ENCODE measurements around the gene CCDC3.
A peak's percentile ranks its signal among the peaks of the same experiment; 100 is the strongest.

The CCDC3 gene

GRCh38 chr10:12922117-12922900 is 79.2 kb downstream of the CCDC3 start:
- no peak for DNase-seq (ENCODE audit: low read depth)

GRCh38 chr10:12921163-12921562 is 80.3 kb downstream of the CCDC3 start:
- DNase-seq (ENCODE audit: low read depth) = no peak

GRCh38 chr10:12919574-12919973 is 81.9 kb downstream of the CCDC3 start:
- DNase-seq (ENCODE audit: low read depth) = no peak

- DNase-seq (ENCODE audit: low read depth) = no peak
These were observed 84.9 kb downstream of the CCDC3 start for GRCh38 chr10:12916587-12916986.

- DNase-seq (ENCODE audit: low read depth) = no peak
These were observed 85.8 kb downstream of the CCDC3 start for GRCh38 chr10:12915637-12916168.

GRCh38 chr10:12914111-12914510 is 87.4 kb downstream of the CCDC3 start:
- no peak for DNase-seq (ENCODE audit: low read depth)

GRCh38 chr10:12911795-12912194 is 89.7 kb downstream of the CCDC3 start:
- DNase-seq (ENCODE audit: low read depth) = no peak

- DNase-seq (ENCODE audit: low read depth) = no peak
These were observed 90.7 kb downstream of the CCDC3 start for GRCh38 chr10:12910835-12911234.

- no peak for DNase-seq (ENCODE audit: low read depth)
These were observed 91.7 kb downstream of the CCDC3 start for GRCh38 chr10:12909836-12910185.

GRCh38 chr10:12909182-12909835 is 92.2 kb downstream of the CCDC3 start:
- no peak for DNase-seq (ENCODE audit: low read depth)

- no peak for DNase-seq (ENCODE audit: low read depth)
These were observed 92.7 kb downstream of the CCDC3 start for GRCh38 chr10:12908773-12909172.

GRCh38 chr10:12907656-12908055 is 93.9 kb downstream of the CCDC3 start:
- DNase-seq (ENCODE audit: low read depth) = no peak

GRCh38 chr10:12906051-12906541 is 95.4 kb downstream of the CCDC3 start:
- no peak for DNase-seq (ENCODE audit: low read depth)

- no peak for DNase-seq (ENCODE audit: low read depth)
These were observed 96.4 kb downstream of the CCDC3 start for GRCh38 chr10:12905067-12905466.

GRCh38 chr10:12902851-12903358 is 98.6 kb downstream of the CCDC3 start:
- no peak for DNase-seq (ENCODE audit: low read depth)

- DNase-seq (ENCODE audit: low read depth) = peak; percentile 19
These were observed 99.4 kb downstream of the CCDC3 start for GRCh38 chr10:12902135-12902572.

- no peak for DNase-seq (ENCODE audit: low read depth)
These were observed 102.0 kb downstream of the CCDC3 start for GRCh38 chr10:12899546-12899945.

- DNase-seq (ENCODE audit: low read depth) = no peak
These were observed 103.2 kb downstream of the CCDC3 start for GRCh38 chr10:12898271-12898670.

GRCh38 chr10:12897278-12897677 is 104.2 kb downstream of the CCDC3 start:
- no peak for DNase-seq (ENCODE audit: low read depth)

GRCh38 chr10:12896251-12896650 is 105.3 kb downstream of the CCDC3 start:
- DNase-seq (ENCODE audit: low read depth) = no peak

GRCh38 chr10:12892924-12893323 is 108.6 kb downstream of the CCDC3 start:
- DNase-seq (ENCODE audit: low read depth) = no peak

- DNase-seq (ENCODE audit: low read depth) = no peak
These were observed 110.6 kb downstream of the CCDC3 start for GRCh38 chr10:12890958-12891357.

- no peak for DNase-seq (ENCODE audit: low read depth)
These were observed 113.0 kb downstream of the CCDC3 start for GRCh38 chr10:12888470-12888869.

All from non-pigmented ciliary epithelial cell (primary cell).